GM12874 (cell line): ENCODE measurements around the gene PAQR6.

Experiments
- CTCF ChIP-seq: IDR thresholded peaks from 2 replicates; pipeline ENCODE4 v1.5.1; 2011; ENCODE audit warnings: low read depth, mild to moderate bottlenecking, control low read depth, low read length, moderate library complexity; ENCODE audit not compliant: insufficient read depth

PAQR6 gene

DNA sequence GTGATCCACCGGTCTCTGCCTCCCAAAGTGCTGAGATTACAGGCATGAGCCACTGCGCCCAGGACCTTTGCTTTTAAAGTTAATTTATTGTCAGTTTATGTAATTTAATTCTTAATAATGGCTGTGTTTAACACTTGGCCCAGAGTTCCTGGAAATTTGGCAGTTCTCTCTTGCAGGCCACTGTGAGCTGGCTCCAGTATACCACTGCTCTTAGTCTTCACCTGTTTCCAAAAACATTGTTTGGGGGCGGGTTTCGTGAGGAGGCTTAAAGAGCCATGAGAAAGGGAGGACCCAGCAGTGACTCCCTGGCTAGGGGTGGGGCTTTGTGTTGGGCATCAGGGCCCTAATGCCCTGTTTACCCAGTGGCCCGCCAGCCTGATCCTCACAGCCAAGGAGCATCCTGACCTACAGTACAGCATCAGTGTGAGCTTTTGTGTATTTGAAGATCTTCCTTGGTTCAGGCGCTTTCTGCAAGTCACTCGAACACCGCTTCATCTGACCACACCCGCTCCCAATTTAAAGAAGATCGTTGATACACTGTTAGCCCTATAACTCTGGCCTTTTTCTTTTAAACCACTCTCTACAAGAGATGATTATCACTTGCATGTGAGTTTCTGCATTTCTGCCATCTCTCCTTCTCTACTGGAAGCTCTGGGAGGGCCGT, 17.9 kb downstream of the PAQR6 start:
- no peak for TF ChIP-seq CTCF

GRCh38 chr1:156228501-156228900, 19.4 kb downstream of the PAQR6 start:
- no peak for TF ChIP-seq CTCF

GRCh38 chr1:156226782-156227181, 21.1 kb downstream of the PAQR6 start:
- TF ChIP-seq CTCF: no peak

- TF ChIP-seq CTCF: no peak
Measured at GRCh38 chr1:156226116-156226538, 21.7 kb downstream of the PAQR6 start.

GRCh38 chr1:156225677-156226014, 22.2 kb downstream of the PAQR6 start:
- TF ChIP-seq CTCF: no peak

DNA sequence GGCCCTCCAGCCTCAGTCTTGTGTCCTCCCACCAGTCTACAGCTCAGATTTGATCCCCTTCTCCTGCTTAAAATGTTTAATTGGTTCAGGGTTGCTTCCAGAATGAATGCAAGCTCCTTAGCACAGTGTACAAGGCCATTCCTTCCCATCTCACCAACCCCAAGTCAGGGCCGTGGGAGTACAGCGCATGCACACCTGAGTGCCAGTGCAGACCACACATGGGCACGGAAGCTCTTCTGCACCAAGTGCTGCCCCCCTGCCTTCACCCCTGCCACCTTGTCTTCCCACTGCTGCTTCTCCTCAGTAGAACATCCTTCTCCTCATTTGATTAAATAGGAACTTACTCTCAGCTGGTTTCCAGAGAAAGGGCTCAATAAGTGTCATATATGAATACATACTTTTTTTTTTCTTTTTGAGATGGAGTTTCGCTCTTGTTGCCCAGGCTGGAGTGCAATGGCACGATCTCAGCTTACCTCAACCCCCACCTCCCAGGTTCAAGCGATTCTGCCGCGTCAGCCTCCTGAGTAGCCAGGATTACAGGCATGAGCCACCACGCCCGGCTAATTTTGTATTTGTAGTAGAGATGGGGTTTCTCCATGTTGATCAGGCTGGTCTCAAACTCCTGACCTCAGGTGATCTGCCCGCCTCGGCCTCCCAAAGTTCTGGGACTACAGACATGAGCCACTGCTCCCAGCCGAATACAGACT, 25.7 kb downstream of the PAQR6 start:
- TF ChIP-seq CTCF: no peak

DNA sequence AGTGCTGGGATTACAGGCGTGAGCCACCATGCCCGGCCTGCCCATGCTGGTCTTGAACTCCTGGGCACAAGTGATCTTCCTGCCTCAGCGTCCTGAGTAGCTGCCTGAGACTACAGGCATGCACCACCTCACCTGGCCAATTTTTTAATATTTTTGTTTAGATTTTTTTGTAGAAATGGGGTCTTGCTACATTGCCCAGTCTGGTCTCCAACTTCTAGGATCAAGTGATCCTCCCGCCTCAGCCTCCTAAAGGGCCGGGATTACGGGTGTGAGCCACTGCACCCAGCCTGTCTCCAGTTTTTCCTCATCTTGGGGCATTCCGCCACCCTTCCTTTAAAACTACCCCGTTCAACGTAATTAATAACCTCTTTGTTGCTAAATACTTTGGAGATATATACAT, 27.6 kb downstream of the PAQR6 start:
- no peak for TF ChIP-seq CTCF
